IPS-18c (cell line): Measurements from ENCODE around the gene MAN2A1.
"Not testable (repeated sequence)": the region's sequence is repeated elsewhere in the genome, so short reads cannot be mapped to it uniquely, and the experiment has no call there.

Experiments used
- H3K4me3 ChIP-seq: 2 replicates; pipeline ENCODE4 v1.7.0; 2013; ENCODE audit warnings: low read depth, mild to moderate bottlenecking, low read length, moderate library complexity; ENCODE audit not compliant: insufficient read depth
- H3K9me3 ChIP-seq: one replicate; pipeline ENCODE4 v1.6.1; 2013; ENCODE audit warnings: mild to moderate bottlenecking, low read length, moderate library complexity; ENCODE audit not compliant: control insufficient read depth, insufficient read depth

MAN2A1 gene

DNA sequence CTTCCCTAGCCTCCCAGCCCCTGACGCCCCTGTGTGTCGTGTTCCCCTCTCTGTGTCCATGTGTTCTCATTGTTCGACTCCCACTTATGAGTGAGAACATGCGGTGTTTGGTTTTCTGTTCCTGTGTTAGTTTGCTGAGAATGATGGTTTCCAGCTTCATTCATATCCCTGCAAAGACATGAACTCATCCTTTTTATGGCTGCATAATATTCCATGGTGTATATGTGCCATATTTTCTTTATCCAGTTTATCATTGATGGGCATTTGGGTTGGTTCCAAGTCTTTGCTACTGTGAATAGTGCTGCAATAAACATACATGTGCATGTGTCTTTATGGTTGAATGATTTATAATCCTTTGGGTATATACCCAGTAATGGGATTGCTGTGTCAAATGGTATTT lies 70.4 kb downstream of the MAN2A1 start:
- H3K9me3 ChIP-seq, H3K4me3 ChIP-seq: not testable (repeated sequence)

DNA sequence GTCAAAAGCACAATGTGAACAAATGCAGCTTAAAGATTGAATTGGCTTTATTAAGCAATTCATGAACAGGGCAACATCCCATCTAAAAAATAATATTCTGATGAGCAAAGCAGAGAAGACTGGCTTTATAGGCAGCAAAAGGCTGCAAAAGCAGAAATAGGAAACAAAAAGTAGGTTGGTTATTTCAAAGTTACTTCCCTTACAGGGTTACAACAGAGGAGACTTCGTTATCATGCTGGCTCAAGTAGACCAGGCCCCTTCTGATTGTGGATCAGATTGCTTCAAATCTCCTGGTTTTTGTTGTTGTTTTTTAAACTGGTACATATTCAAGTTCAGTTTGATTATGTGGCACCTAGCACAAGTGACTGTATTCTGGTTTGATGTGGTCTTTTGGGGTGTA lies 73.1 kb downstream of the MAN2A1 start:
- H3K9me3 ChIP-seq: no peaks in the 10 kb centered on the region

DNA sequence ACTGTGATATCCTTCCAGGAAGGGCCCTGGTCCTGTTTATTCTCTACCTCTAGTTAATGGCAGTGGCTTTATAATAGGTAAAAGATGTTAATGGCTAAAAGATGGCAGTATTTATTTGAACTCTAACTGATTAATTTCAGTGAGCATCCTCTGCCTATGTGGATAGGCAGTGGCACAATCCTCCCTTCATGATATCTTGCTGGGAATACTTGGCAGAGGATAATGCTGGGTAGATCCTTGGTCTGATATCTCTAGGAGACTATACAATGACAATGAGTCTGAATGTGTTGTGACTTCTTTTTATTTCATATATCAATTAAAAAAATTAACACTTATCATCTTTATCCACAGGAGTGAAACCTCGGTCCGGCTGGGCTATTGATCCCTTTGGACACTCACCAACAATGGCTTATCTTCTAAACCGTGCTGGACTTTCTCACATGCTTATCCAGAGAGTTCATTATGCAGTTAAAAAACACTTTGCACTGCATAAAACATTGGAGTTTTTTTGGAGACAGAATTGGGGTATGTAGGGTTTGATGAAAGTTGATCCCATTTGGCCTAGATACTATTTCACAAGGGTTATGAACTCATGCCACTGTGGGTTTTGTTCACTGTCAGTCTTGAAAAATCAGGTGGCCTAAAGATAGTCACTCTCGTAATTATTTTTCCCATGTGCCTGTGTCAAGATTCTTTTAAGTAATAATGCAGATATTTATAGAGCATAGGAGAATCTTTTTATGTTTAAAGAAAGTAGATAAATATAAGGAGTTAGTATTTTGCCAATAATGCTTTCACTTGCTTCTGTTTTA lies 77.7 kb downstream of the MAN2A1 start:
- no peaks in the 10 kb centered on the region for H3K9me3 ChIP-seq
- no peak overlapping the region for H3K4me3 ChIP-seq

More for the DNA sequence above, 73.1 kb downstream of the MAN2A1 start:
- no peak overlapping the region for H3K4me3 ChIP-seq

DNA sequence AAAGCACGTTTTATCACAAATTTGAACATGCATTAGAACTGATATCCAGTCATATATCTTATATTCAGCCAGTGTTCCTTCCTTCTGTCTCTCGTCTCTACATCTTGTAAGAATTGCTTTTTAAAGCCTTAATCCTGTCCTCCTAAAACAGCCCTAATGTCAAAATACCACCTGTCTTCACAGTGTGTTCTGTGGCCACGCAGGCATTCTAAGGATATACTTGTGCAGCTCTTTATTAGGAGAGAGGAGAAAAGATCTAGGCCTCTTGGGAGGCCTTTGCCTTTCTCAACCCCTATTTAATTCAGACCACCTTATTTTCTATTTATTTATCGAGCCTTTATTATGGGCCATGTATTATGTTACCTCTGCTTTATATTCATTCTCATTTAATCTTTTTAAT lies 78.3 kb downstream of the MAN2A1 start:
- no peaks in the 10 kb centered on the region for H3K9me3 ChIP-seq
- no peak overlapping the region for H3K4me3 ChIP-seq

DNA sequence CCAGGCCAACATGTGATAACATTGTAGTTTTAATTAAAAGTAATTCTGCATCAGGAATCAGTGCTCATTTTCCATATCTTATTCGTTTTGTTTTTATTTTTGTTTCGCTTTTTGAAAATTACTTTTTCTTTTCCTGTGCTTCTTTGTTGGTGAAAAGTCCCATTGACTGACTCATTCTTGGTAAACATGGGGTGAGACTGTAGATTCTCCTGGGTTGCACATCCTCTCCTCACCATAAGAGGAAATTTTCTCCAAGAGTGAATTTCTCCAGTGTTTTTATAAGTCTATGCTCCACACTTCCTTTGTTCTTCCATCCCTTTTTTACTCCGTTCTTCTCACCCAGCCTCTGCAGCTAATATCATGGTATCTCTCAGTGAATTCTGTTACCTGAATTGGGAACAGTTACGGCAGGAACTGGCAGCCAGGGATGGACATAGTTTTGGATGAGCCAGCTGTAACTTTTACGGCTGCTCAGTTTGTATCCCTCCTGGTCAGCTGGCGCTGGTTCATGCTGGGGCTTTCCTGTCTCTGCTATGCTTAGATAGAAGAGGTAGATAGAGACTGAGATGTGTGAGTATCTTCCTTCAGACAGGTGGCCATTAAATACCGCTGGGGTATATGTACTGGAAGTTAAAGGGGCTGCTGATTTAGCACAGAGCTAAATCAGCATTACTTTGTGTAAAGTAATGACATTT lies 80.0 kb downstream of the MAN2A1 start:
- no peak overlapping the region for H3K4me3 ChIP-seq

DNA sequence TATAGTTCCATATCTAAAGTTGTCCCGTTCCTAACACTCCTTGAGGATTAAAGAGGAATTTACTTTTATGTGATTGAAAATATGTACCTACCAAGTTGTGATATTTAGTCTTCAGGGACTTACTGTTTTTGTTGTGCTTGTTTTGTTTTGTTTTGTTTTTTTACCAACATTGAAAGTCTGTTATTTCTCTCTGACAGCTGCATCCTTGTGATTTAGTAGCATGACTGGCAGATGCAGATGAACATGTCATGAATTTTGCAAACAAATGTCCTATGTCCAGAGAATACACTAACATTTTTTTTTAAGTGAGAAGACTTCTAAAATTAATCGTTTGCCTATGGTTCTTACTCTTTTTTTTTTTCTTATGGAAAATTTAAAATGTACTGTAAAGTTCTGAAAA lies 85.4 kb downstream of the MAN2A1 start:
- no peak overlapping the region for H3K4me3 ChIP-seq
- no peaks in the 10 kb centered on the region for H3K9me3 ChIP-seq

More for the DNA sequence above, 80.0 kb downstream of the MAN2A1 start:
- no peaks in the 10 kb centered on the region for H3K9me3 ChIP-seq

DNA sequence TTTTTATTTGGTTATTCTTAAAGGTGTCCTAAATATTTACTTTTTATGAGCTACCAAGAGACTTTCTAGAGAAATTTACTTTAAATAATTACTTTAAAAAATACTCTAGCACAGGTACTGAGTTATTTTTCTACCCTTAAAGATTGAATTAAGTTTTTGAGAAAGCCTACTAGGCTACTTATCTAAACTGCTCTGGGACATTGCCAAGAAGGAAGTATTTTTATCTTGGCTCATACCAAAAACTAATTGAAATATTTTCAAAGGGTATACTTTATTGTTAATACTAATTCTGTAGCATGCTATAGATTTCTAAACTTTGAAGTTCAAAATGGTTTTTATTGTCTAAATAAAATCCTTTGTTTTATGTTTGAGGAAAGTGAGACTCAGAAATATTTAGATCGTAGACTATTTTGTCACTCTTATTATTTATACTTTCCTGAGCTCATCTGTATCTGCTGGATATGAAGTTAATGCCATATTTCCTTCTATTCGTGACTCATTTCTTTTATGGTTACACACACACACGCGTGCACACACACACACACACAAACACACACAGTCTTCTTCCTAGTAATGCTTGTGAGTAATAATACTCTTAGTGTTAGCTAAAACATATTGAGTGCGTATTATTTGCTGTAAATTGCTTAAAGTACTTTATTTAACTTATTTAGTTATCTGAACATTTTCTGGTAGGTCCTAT lies 89.5 kb downstream of the MAN2A1 start:
- Histone ChIP-seq H3K4me3 (no peak overlapping the region), H3K9me3 (no peaks in the 10 kb centered on the region)

DNA sequence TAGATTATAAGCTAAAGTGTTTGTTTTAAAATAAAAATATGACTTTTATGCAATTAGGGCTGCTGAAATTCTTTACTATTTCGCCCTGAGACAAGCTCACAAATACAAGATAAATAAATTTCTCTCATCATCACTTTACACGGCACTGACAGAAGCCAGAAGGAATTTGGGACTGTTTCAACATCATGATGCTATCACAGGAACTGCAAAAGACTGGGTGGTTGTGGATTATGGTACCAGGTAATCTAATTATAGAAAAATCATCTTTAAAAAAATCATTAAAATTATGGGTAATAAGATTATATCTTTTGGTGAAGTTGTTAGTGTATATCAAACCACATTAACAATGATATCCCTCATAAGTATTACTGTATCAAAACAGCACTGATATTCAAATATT lies 95.0 kb downstream of the MAN2A1 start:
- H3K4me3 ChIP-seq: no peak overlapping the region
- no peaks in the 10 kb centered on the region for H3K9me3 ChIP-seq

DNA sequence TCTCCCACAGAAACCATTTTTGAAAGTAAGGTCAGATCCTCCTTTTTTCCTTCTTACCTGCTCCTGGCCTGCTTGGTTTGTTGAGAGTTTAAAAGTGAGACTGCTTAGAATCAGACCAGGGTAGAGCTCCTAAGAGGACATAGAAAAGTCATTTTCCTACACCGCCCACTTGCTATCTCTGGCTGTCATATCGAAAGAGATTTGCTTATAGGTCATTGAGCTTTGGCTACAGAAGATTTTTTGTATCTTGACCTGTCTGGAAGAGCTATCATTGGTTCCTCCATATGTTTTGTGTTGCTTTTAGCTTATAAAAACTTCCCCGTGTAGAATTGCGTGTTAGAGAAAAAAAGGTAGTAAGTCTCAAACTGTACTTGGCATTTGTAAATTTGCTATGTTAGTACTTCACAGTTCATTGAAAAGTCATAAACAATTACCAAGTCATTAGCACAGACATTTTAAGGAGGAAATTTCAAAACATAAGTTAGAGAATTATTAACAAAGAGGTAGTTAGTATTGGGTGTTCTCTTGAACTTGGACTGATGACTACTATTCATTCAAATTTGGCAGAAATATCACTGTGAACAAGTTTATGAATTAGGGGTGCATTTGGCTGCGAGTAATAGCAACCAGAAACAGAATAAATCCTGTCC lies 96.6 kb downstream of the MAN2A1 start:
- Histone ChIP-seq H3K9me3 (no peaks in the 10 kb centered on the region), H3K4me3 (no peak overlapping the region)

DNA sequence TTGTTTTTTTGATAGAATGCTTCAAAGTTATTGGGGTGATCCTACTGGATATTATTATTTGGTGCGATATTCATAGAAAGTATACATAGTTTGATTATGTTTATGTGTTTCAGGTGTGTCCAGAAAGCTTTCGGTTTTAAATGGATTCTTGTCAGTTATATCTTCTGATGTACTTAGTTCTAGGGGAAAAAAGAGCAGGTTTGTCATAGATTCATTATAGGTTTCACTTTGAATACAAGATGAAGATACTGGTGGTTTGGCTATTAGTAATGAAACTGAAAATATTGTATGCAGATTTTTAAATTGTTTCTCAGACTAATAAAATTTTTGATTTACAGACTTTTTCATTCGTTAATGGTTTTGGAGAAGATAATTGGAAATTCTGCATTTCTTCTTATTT lies 98.9 kb downstream of the MAN2A1 start:
- H3K9me3 ChIP-seq: peaks cover 4% of the 10 kb centered on the region
- H3K4me3 ChIP-seq: no peak overlapping the region

DNA sequence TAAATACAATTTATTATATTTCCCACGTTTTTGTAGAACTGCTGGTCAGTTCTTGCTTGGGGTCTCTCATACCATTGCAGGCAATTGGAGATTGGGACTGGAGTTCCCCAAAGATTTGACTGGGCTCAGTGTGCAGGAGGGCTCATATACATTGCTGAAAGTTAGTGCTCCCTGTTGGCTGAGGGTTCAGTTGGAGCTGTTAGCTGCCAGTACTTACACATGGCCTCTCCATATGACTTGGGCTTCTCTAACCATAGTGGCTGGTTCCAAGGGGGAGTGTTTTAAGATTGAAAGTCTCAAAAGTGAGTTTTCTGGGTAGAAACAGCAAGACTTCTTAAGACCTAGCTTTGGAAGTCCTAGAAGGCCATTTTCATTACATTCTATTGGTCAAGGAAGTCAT lies 102.9 kb downstream of the MAN2A1 start:
- peaks cover 4% of the 10 kb centered on the region for H3K9me3 ChIP-seq
- H3K4me3 ChIP-seq: no peak overlapping the region

DNA sequence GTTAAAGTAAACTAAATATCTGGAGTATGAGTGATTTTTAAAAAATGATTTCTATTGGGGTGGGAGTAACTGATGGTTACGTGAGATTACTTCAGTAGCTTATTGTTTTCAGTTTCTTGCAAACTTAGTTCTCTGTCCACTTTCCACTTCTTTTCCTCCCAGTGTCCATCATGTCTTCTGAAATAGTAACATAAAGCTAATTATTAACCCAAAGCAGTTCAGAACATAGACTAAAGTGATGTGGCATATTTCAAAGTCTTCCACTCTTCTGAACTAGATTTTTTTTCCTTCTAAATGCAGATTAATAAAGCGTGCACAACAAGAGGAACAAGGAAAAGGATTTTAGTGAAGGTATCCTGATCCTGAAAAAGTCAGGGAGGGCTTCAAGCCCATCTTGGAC lies 114.1 kb downstream of the MAN2A1 start:
- H3K9me3 ChIP-seq: peaks cover 2% of the 10 kb centered on the region

DNA sequence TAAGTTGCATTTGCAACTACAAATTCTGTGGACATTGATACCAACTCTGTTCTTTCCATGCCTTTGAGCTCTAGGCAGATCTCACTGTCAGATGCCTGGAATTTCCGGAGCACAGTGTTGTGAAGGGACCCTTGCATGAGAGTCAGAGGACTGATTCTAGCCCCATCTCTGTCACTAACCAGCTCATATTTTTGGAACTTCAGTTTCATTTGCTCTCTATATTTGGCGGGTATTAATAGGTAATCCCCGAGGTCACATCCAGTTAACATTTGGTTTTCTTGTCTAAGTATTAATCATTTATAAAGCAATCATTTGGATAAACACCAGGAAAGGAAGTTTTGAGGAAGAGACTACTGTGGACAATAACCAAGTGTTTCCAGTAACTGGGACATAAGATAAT lies 115.7 kb downstream of the MAN2A1 start:
- Histone ChIP-seq H3K9me3 (no peaks in the 10 kb centered on the region), H3K4me3 (no peak overlapping the region)

More for the DNA sequence above, 114.1 kb downstream of the MAN2A1 start:
- no peak overlapping the region for H3K4me3 ChIP-seq

DNA sequence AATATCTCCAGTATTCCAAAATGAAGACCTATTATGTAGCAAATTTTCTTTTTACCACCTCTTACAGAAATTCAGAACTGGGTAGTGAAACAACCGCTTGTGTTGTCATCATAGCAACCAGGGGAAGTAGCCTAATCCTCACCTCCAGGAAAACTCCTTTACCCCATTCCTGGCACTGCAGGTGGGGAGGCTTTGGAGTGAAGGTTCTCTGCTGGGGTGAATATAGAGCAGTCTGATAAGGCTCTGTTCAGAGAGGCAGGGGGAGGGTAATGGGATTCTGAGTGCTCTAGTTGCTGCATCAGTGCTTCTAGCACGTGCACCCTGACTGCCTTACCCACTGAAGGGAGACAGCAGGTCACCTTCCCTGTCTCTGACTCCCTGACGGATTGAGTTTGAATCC lies 116.2 kb downstream of the MAN2A1 start:
- H3K9me3 ChIP-seq: no peaks in the 10 kb centered on the region
- no peak overlapping the region for H3K4me3 ChIP-seq

DNA sequence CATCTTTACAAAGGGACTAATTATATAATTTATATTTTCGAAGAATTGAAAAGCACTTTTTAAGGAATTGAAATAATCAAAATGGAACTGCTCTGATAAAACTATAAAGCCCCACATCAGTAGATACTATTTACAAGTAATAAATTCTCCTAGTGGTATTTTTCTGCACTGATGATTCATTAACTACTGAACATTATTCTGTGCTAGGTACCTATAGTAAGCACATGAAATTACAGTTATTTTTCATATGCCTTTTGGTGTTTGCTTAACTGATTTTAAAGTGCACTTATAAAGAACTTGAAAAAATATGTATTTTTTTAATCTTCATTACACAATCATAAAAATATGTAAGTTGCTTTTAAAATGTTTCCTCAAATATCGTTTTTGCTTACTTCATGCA lies 123.0 kb downstream of the MAN2A1 start:
- H3K9me3 ChIP-seq: no peaks in the 10 kb centered on the region
- no peak overlapping the region for H3K4me3 ChIP-seq

DNA sequence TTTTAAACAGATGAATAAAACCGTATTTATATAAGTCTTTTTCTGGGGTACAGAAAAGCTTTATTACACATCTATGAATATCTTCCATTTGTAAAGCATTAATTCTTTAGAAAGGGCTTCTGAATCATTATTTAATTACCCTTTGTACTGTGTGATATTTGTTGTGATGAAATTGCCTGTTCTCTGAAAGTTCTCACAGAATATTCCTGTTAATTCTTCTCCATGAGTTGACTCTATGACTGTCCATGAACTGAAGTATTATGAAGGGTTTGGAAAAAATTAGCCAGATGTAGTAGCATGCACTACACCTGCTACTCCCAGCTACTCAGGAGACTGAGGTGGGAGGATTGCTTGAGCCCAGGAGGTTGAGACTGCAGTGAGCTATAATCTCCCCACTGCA lies 127.0 kb downstream of the MAN2A1 start:
- no peaks in the 10 kb centered on the region for H3K9me3 ChIP-seq
- H3K4me3 ChIP-seq: no peak overlapping the region

DNA sequence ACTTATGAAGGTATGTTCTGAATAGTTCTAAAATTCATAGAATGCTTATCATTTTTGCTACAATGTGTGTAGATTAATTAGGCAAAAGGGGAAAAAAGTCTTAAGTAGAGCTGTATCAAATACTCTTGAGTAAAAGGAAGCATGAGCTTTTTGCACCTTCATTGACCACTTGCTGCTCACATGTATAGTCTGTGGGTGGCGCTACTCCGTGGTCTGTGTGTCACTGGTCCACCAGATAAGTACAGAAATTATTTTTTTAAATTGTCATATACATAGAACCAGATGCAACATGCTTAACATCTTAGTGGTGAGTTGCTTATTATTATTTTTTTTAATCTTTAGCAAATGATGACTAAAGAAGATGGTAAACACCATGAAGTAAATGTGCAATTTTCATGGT lies 130.2 kb downstream of the MAN2A1 start:
- H3K4me3 ChIP-seq: no peak overlapping the region

DNA sequence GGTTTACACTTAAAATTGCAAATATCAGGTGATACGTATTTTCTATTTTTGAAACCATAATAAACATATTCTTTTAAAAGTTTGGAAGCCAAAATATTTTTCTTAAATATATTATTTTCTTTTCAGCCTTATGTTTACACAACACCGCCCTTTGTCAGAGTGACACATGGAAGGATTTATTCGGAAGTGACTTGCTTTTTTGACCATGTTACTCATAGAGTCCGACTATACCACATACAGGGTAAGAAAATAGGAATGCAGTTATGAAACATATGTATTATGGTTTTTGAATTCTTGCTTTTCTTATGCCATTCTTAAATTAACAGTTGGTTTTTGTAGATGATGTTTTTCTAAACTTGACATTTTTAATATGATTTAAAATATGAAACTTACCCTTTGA lies 133.9 kb downstream of the MAN2A1 start:
- no peak overlapping the region for H3K4me3 ChIP-seq
- no peaks in the 10 kb centered on the region for H3K9me3 ChIP-seq

More for the DNA sequence above, 130.2 kb downstream of the MAN2A1 start:
- no peaks in the 10 kb centered on the region for H3K9me3 ChIP-seq
